Measurements from ENCODE around the gene GPNMB. TPM values are rescaled to one million over a fixed set of nuclear protein-coding genes. Genes with fewer than 3 reads are reported as not detected.

The GPNMB gene
- total RNA-seq, 1 donor from 2014 or later: 113 TPM

- Histone ChIP-seq H3K4me3 (peak overlapping the region; percentile 49 to 63), H3K27ac (peak overlapping the region; percentile 90), H3K36me3 (peaks cover 0 to 5% of the 10 kb centered on the region in 2 donors), H3K27me3 (no peaks in the 10 kb centered on the region), H3K9me3 (no peaks in the 10 kb centered on the region), H3K4me1 (peaks cover 37% of the 10 kb centered on the region)
- intact Hi-C loops (cut with DNase I): no loop called here
- DNase-seq (ENCODE audit: extremely low spot score in 2 of 2): no peak
- no peak for TF ChIP-seq POLR2A (IDR thresholded peaks at IDR 0.05)
- TF ChIP-seq CTCF (IDR thresholded peaks at IDR 0.05): no peak
- no peak for TF ChIP-seq POLR2AphosphoS5 (IDR thresholded peaks at IDR 0.05; ENCODE audit: insufficient read depth in 1 of 2, low read depth in 1 of 2)
Measured at GRCh38 chr7:23247046-23247602, 549 bp downstream of the GPNMB start.

DNA sequence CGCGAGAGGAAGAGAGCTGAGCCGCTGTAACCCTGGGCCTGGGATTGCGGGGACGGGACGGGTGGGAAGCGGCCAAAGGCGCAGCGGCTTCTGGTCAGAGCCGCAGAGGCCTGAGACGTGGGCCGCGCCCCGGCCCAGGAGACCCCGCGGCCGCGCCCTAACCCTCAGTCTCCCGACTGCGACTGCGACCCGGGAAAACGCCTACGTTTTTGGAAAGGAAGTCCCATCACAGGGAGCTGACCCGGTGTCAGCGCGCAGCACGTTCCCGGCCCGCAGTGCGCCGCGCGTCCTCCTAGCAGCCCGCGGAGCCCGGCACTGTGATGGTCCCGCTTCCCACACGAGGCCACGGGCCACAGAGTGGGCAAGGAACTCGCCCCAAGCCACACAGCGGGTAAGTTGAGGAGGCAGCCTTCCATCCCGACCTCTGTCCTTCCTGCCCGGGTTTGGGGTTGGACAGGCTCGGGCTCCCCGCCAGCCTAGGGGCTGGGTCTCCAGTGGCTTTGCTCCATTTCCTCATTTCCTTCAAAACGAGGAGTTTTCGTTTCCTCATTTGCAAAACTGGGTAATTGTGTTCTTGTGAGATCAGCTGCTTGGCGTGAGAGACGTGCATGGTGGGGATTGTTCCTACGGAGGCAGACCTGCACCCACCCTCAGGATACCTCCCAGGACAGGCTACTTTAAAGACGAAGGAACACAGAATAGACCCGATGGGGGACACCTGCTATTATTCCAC, 1.2 kb downstream of the GPNMB start:
- Histone ChIP-seq H3K27ac (peak overlapping the region; percentile 90), H3K9me3 (no peaks in the 10 kb centered on the region), H3K36me3 (peaks cover 0 to 5% of the 10 kb centered on the region in 2 donors), H3K4me3 (peak overlapping the region; percentile 49 to 63), H3K27me3 (no peaks in the 10 kb centered on the region), H3K4me1 (peaks cover 34% of the 10 kb centered on the region)
- no peak for DNase-seq (ENCODE audit: extremely low spot score in 2 of 2)
- intact Hi-C loops (cut with DNase I): no loop called here
- TF ChIP-seq POLR2AphosphoS5 (IDR thresholded peaks at IDR 0.05; ENCODE audit: insufficient read depth in 1 of 2, low read depth in 1 of 2) (peak in 1 of 2 donors; percentile 67), POLR2A (IDR thresholded peaks at IDR 0.05) (no peak), CTCF (IDR thresholded peaks at IDR 0.05) (no peak)

- no peaks in the 10 kb centered on the region for H3K9me3 ChIP-seq
- H3K4me3 ChIP-seq: no peak overlapping the region
- no peak for DNase-seq (ENCODE audit: extremely low spot score in 2 of 2)
- peaks cover 27% of the 10 kb centered on the region for H3K4me1 ChIP-seq
- H3K36me3 ChIP-seq: peaks cover 0 to 20% of the 10 kb centered on the region in 2 donors
- no peaks in the 10 kb centered on the region for H3K27me3 ChIP-seq
- no peak overlapping the region for H3K27ac ChIP-seq
- intact Hi-C loops (cut with DNase I): no loop called here
- TF ChIP-seq CTCF (IDR thresholded peaks at IDR 0.05) (no peak), POLR2AphosphoS5 (IDR thresholded peaks at IDR 0.05; ENCODE audit: insufficient read depth in 1 of 2, low read depth in 1 of 2) (no peak), POLR2A (IDR thresholded peaks at IDR 0.05) (no peak)
Measured at GRCh38 chr7:23249486-23249885, 2.9 kb downstream of the GPNMB start.

- Histone ChIP-seq H3K27ac (no peak overlapping the region), H3K4me3 (no peak overlapping the region), H3K4me1 (no peaks in the 10 kb centered on the region), H3K9me3 (no peaks in the 10 kb centered on the region), H3K36me3 (peaks cover 0 to 60% of the 10 kb centered on the region in 2 donors), H3K27me3 (no peaks in the 10 kb centered on the region)
- intact Hi-C loops (cut with DNase I): no loop called here
- no peak for DNase-seq (ENCODE audit: extremely low spot score in 2 of 2)
- TF ChIP-seq POLR2AphosphoS5 (IDR thresholded peaks at IDR 0.05; ENCODE audit: insufficient read depth in 1 of 2, low read depth in 1 of 2) (no peak), POLR2A (IDR thresholded peaks at IDR 0.05) (no peak), CTCF (IDR thresholded peaks at IDR 0.05) (no peak)
Measured at GRCh38 chr7:23254051-23254681, 7.6 kb downstream of the GPNMB start.
